Measurements from ENCODE around the gene NUDT1.

The NUDT1 gene

GRCh38 chr7:2204446-2204845 is 37.6 kb upstream of the NUDT1 start:
- DNase-seq = no peak

DNA sequence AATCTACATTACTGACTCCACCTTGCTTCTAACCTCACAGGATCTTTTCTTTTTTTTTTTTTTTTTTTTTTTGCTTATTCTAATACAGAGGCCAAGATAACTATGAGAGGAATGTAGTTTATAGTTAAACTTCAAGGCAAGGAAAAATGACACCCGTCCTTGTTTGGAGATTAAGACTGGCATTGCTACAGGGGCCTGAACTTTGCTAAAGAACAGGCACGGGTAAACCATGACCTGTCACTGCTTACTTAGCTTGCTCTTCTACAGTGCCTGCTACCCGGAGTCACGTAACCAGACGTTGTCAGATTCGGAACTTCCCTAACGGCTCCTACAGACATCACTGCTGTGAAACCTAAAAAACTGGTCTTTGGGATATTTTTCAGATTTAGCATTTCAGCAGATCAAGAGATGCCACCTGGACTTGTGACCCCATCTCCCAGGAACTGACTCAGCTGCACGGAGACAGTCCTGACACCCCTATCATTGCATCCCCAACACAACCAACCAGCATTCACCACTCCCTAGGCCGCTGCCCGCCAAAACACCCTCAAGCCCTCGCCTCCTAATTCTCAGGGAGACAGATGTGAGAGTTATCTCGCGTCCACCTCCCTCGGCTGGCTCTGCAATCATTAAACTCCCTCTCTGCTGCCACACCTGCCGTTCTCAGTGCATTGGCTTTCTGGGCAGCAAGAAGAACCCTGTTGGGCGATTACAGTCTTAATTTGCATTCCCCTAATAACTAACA is 36.8 kb upstream of the NUDT1 start:
- DNase-seq = no peak

GRCh38 chr7:2208712-2209111 is 33.3 kb upstream of the NUDT1 start:
- no peak for DNase-seq

DNA sequence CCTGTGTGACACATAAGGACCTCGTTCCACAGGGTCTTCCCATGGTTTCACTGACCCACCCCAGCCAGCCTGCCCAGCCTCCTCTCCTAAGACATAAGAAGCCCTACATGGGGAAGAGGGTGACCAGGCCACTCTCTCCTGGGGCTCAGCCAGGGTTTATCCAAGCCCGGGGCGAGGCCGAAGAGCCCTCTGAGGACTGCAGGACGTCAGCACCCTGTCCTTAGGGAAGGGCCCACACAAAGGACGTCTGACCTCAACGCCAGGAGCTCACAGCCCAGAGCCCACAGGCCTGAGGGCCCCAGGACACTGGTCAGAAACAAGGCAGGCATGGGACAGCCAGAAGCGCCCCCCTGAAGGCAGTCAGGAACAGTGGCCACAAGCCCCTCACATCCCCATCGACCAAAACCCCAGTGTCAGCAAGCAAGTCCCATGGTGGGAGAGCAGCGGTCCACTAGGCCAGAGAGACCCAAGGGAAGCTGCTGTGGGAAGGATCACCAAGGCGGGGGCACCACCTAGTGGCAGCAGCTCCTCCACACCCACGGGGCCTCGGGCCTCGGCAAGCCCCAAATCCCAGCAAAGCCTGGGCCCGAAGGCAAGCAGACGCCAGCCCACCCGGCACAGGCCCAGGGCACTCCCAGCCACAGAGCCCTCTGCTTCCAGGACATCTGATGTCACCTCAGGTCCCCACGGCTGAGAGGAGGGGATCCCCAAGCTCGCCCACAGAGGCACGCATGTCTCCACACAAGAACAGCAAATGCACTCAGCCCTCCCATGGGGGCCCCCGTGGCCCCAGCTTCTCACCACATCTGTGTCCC is 32.7 kb upstream of the NUDT1 start:
- peak in 54 of 56 donors; percentile 11 to 84 (median 57) for DNase-seq

- no peak for DNase-seq
Observed at GRCh38 chr7:2209961-2210323, 32.1 kb upstream of the NUDT1 start.

- DNase-seq = no peak
Observed at GRCh38 chr7:2210551-2211258, 31.3 kb upstream of the NUDT1 start.

- DNase-seq = no peak
Observed at GRCh38 chr7:2211259-2211880, 30.7 kb upstream of the NUDT1 start.

- DNase-seq = no peak
Observed at GRCh38 chr7:2211926-2212325, 30.1 kb upstream of the NUDT1 start.

GRCh38 chr7:2212906-2213305 is 29.1 kb upstream of the NUDT1 start:
- DNase-seq = no peak

DNA sequence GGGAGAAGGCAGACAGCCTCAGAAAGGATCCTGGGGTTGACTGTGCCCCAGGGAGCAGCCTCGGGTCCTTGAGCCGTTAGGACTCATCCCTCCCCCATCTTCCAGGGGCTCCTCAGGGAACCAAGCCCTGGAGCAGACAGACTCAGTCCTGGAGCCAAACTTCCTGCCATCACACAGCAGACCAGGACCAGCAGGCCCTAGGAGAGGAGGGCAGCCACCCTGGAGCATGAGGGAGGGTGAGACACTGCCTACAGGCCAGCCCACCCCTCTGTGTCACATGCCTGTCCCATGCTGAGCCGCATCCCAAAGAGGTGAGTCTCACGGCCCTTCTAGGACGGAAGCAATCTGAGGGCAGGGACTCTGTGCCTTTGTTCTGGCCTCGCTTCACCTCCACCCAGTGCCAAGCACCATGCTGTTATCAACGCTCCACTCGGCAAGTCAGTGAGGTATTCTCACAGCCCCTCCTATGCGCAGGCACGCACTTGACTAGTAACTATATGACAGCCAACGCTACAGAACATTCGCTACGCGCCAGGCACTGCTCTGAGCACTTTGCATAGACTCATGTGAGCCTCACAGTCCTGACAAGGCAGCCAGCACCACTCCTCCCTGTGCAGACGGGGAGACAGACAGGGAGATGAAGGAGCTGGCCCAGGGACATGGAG is 28.3 kb upstream of the NUDT1 start:
- no peak for DNase-seq

DNA sequence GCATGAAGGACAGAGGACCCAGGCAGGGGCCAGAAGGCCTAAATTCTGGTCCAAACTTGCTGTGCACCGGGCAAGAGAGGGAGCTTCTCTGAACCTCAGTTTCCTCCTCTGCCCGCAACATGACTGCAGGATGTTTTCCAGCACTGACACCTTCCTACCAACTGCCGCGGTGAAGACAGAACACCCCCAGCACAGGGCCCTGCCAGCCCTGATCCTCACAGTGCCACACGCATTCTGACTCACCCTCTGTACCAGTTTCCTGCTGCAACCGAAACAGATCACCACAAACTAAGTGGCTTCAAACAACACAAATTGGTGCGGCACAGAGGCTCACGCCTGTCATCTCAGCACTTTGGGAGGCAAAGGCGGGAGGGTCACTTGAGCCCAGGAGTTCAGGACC is 27.4 kb upstream of the NUDT1 start:
- DNase-seq = no peak

DNA sequence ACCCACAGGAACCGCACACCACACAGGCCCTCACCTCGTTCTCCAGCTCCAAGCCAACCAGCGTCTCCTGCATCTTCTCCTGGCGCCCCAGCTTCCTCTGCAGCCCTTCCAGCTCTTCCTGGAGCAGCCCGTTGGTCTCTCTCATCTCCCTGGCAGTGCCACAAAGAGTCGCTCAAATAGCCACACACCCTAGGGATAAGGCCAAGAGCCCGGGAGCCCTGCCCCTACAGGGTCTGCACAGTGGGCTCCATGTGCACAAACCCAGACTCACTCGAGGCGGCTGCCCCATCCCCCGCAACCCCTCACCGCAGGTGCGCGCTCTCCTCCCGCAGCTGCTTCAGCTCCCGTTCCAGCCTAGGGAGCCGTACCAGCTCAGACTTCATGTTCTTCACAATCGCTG is 26.2 kb upstream of the NUDT1 start:
- no peak for DNase-seq

GRCh38 chr7:2217206-2217605 is 24.8 kb upstream of the NUDT1 start:
- DNase-seq = no peak

- DNase-seq = no peak
Observed at GRCh38 chr7:2217716-2218443, 24.1 kb upstream of the NUDT1 start.

DNA sequence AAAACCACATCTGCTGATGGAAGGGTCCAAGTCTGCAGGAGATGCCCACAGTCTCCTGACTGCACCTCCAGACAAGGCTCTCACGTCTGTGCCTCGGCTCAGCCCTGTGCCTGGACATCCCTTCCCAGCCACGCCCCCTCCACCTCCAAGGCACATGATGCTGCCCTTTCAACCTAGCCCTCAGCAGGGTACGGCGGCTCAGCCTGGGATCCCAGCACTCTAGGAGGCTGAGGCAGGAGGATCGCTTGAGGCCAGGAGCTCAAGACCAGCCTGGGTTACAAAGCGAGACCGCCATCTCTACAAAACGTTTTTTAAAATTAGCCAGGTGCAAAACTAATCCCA is 23.6 kb upstream of the NUDT1 start:
- no peak for DNase-seq

GRCh38 chr7:2219136-2219535 is 22.9 kb upstream of the NUDT1 start:
- DNase-seq = no peak

DNA sequence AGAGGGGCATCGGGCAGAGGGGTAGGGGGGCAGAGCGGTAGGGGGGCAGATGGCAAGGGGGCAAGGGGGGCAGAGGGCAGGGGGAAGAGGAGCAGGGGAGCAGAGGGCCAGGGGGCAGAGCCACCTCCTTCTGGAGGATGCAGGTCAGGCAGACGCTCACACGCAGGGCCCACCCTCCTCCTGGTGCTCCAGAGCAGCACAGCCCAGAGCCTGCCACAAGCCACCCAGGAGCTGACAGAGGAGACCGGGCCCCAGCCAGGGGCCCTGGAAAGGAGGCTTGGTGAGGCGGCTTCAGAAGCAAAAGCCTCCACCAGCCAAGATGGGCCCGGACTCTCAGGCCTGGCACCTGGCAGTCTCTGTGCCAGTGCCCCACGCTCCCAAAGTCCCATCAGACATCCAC is 22.4 kb upstream of the NUDT1 start:
- DNase-seq = no peak

DNA sequence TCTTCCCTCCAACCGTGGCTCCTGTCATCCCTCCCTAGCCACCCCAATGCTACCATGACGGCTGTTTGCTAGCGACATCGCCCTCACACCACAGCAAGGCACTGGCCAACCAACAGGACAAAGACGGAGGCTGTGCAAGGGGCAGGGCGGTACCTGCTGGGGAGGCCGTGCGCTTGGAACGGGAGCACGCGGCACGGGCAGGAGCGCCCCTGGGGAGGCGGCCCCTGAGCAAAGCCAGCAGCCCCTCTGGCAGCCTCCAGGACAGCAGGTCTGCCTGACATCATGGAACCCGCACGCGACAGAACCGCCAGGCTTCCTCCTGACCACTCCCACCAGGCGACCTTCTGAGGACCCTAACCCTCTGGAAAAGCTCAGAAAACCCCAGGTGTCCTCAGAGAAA is 22.0 kb upstream of the NUDT1 start:
- DNase-seq = no peak

- no peak for DNase-seq
Observed at GRCh38 chr7:2220506-2220905, 21.5 kb upstream of the NUDT1 start.

- DNase-seq = no peak
Observed at GRCh38 chr7:2220954-2221353, 21.1 kb upstream of the NUDT1 start.

DNA sequence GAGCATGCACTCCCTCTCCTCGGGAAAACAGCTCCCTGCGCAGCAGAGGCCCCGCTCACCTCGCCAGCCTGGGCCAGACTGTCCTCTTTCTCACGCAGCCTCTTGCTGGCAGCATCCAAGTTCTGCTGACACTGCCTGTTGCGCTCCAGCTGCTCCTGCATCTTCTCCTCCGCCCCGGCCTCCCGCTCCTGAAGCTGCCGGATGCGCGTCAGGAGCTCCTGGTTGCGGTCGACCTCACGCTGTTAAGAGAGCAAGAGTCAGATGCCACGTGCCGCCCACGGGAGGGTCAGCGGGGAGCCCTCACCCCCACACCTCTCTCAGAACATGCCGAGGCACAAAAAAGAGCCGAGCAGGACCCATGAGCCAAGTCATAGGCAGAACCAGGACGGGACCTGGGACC is 19.5 kb upstream of the NUDT1 start:
- no peak for DNase-seq
